DOHH2 (cell line): Measurements from ENCODE around the gene ZNF691.

Source experiments
- CTCF ChIP-seq: fragments of 200-600 bp; sonication (generic); IDR thresholded peaks from one replicate; pipeline ENCODE4 v1.5.1; 2014; ENCODE audit warnings: antibody characterized with exemption, mild to moderate bottlenecking, low read depth, low read length; ENCODE audit not compliant: poor library complexity, severe bottlenecking
- EZH2phosphoT487 ChIP-seq: fragments of 200-600 bp; sonication (generic); IDR thresholded peaks from 2 replicates; pipeline ENCODE4 v1.6.1; 2017; ENCODE audit warnings: borderline replicate concordance, mild to moderate bottlenecking, antibody characterized with exemption, low read length, moderate library complexity, mixed read lengths

DNA sequence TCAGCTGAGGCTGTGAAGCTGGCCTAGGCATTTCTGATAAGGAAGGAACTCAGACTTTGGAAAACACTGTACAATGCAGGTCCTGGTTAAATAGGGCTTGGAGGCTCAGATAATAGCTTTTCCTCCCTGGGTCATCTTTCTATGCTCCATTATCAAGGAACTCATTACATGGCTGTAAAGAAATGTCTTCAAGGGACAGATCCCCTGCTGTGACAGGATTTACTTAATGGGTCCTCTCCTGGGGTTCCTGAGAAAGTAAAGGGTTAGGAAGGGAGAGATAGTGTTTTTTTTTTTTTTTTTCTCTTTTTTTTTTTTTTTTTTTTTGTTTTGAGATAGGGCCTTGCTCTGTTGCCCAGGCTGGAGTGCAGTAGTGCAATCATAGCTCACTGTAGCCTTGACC, 15.1 kb upstream of the ZNF691 start:
- TF ChIP-seq CTCF (no peak), EZH2phosphoT487 (no peak)
